IMR-90 (cell line): ENCODE results near the gene R3HDM2.

Experiments used
- BHLHE40 ChIP-seq: fragments of 150-350 bp; IDR thresholded peaks from 2 replicates; pipeline ENCODE4 v1.6.1; 2016; ENCODE audit warnings: mild to moderate bottlenecking, low read depth, low read length
- CEBPB ChIP-seq: IDR thresholded peaks from 2 replicates; pipeline ENCODE4 v1.6.1; 2012; ENCODE audit warnings: low read depth, low read length, improper control_type of control experiment
- CHD1 ChIP-seq: IDR thresholded peaks from 2 replicates; pipeline ENCODE4 v1.6.1; 2012; ENCODE audit warnings: low read depth, low read length, improper control_type of control experiment
- FOS ChIP-seq: fragments of 150-350 bp; IDR thresholded peaks from 2 replicates; pipeline ENCODE4 v1.6.1; 2016; ENCODE audit warnings: low read depth, low read length
- MXI1 ChIP-seq: IDR thresholded peaks from 2 replicates; pipeline ENCODE4 v1.6.1; 2012; ENCODE audit warnings: low read depth, mild to moderate bottlenecking, low read length, moderate library complexity, borderline replicate concordance
- NFE2L2 ChIP-seq: fragments of 150-350 bp; IDR thresholded peaks from 2 replicates; pipeline ENCODE4 v1.6.1; 2016; ENCODE audit warnings: low read depth, mild to moderate bottlenecking, low read length
- POLR2A ChIP-seq: IDR thresholded peaks from 2 replicates; pipeline ENCODE4 v1.6.1; 2012; ENCODE audit warnings: mild to moderate bottlenecking, low read depth, low read length
- RAD21 ChIP-seq: IDR thresholded peaks from 2 replicates; pipeline ENCODE4 v1.6.1; 2012; ENCODE audit warnings: low read length, improper control_type of control experiment
- RCOR1 ChIP-seq: IDR thresholded peaks from 2 replicates; pipeline ENCODE4 v1.6.1; 2012; ENCODE audit warnings: mild to moderate bottlenecking, low read length, improper control_type of control experiment; ENCODE audit not compliant: insufficient replicate concordance
- RFX5 ChIP-seq: IDR thresholded peaks from 2 replicates; pipeline ENCODE4 v1.8.0; 2012; ENCODE audit warnings: low read depth, mild to moderate bottlenecking, low read length, moderate library complexity
- SMC3 ChIP-seq: fragments of 150-350 bp; IDR thresholded peaks from 2 replicates; pipeline ENCODE4 v1.6.1; 2016; ENCODE audit warnings: low read depth, mild to moderate bottlenecking, antibody characterized with exemption, low read length, moderate library complexity
- TF ChIP-seq, protein P1 (sequence below): conservative IDR thresholded peaks from 2 replicates; pipeline ENCODE4 v1.5.1; 2012; ENCODE audit warnings: mild to moderate bottlenecking, low read depth, low read length, improper control_type of control experiment
- TF ChIP-seq, protein P2 (sequence below): fragments of 150-350 bp; IDR thresholded peaks from 2 replicates; pipeline ENCODE4 v1.6.1; 2017; ENCODE audit warnings: mild to moderate bottlenecking, antibody characterized with exemption, low read length, low read depth

DNA sequence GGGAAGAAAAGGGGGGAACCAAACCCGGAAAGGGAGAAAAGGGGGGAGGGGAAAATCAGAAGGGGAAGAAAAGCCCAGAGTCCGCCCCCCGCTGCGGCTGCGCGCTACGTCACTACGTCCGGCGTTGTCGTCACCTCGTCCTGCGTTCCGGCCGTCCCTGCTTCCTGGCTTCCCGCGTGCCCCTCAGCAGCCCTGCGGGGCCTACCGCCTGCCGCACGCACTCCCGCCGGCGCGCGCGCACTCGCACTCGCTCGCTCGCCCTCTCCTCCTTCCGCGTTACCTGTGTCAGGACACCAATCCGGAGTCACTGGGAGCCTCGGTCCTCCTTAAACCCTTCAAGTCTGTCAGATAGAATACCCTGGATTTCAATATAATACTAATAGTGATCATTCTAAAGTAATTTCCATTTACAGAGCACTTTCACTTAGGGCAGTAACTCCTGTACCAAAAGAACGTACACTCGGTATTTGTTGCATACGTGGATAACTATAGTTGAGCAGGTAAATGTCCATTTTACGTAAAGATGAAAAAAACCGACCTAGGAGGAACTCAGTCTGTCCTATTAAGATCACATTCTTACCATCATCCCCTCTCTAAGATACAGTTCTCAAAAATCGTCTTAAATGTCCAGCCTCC, at the start of gene R3HDM2:
- TF ChIP-seq, protein P1, sequence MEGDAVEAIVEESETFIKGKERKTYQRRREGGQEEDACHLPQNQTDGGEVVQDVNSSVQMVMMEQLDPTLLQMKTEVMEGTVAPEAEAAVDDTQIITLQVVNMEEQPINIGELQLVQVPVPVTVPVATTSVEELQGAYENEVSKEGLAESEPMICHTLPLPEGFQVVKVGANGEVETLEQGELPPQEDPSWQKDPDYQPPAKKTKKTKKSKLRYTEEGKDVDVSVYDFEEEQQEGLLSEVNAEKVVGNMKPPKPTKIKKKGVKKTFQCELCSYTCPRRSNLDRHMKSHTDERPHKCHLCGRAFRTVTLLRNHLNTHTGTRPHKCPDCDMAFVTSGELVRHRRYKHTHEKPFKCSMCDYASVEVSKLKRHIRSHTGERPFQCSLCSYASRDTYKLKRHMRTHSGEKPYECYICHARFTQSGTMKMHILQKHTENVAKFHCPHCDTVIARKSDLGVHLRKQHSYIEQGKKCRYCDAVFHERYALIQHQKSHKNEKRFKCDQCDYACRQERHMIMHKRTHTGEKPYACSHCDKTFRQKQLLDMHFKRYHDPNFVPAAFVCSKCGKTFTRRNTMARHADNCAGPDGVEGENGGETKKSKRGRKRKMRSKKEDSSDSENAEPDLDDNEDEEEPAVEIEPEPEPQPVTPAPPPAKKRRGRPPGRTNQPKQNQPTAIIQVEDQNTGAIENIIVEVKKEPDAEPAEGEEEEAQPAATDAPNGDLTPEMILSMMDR: no peak
- TF ChIP-seq RAD21 (no peak), POLR2A (peak; percentile 88), SMC3 (no peak), CEBPB (no peak), FOS (no peak), CHD1 (no peak), MXI1 (peak; percentile 65; the same call in 1 of the 2 replicates), RFX5 (no peak), NFE2L2 (no peak), BHLHE40 (peak; percentile 73; the same call in 1 of the 2 replicates), RCOR1 (no peak)
- TF ChIP-seq, protein P2, sequence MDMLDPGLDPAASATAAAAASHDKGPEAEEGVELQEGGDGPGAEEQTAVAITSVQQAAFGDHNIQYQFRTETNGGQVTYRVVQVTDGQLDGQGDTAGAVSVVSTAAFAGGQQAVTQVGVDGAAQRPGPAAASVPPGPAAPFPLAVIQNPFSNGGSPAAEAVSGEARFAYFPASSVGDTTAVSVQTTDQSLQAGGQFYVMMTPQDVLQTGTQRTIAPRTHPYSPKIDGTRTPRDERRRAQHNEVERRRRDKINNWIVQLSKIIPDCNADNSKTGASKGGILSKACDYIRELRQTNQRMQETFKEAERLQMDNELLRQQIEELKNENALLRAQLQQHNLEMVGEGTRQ: peak; percentile 54
